Uterus (tissue), 4 donors: ENCODE measurements around the gene THRAP3. TPM values are rescaled to one million over a fixed set of nuclear protein-coding genes. Genes with fewer than 3 reads are reported as not detected.

Source experiments
- DNase-seq, 2 donors: peaks; one replicate each; pipeline ENCODE4 v3.0.0-alpha.2; 2019 to 2020
- H3K27ac ChIP-seq, 2 donors: fragments of 200-600 bp; sonication (generic); 1 replicate in 1 of 2; 2 replicates in 1 of 2; pipeline ENCODE4 v1.5.1; 2016 to 2018
- H3K27me3 ChIP-seq, 2 donors: fragments of 200-600 bp; sonication (generic); one replicate each; pipeline ENCODE4 v1.5.1; 2018 to 2019; ENCODE audit warnings: control low read depth in 1 of 2
- H3K36me3 ChIP-seq, 2 donors: fragments of 200-600 bp; sonication (generic); one replicate each; pipeline ENCODE4 v1.5.1; 2019; ENCODE audit warnings: control low read depth in 1 of 2
- H3K4me1 ChIP-seq, 2 donors: fragments of 200-600 bp; sonication (generic); one replicate each; pipeline ENCODE4 v1.5.1; 2018 to 2019; ENCODE audit warnings: control low read depth in 1 of 2
- H3K4me3 ChIP-seq, 2 donors: fragments of 200-600 bp; sonication (generic); 1 replicate in 1 of 2; 2 replicates in 1 of 2; pipeline ENCODE4 v1.5.1; 2018 to 2019; ENCODE audit warnings: mild to moderate bottlenecking in 1 of 2
- H3K9me3 ChIP-seq, 2 donors: fragments of 200-600 bp; sonication (generic); one replicate each; pipeline ENCODE4 v1.5.1; 2019; ENCODE audit warnings: control low read depth in 1 of 2
- CTCF ChIP-seq, 4 experiments: fragments of 200-600 bp in 2 of 4; fragments of 450-650 bp in 2 of 4; sonication (generic) in 2 of 4; IDR thresholded peaks; one replicate each; pipeline ENCODE4 v1.5.1; 2016 to 2019; ENCODE audit warnings: antibody characterized with exemption in 4 of 4, mild to moderate bottlenecking in 2 of 4, moderate library complexity in 1 of 4
- POLR2A ChIP-seq, 2 donors: fragments of 450-650 bp; IDR thresholded peaks; one replicate each; pipeline ENCODE4 v1.6.1; 2016; ENCODE audit warnings: antibody characterized with exemption in 2 of 2, mild to moderate bottlenecking in 1 of 2, moderate library complexity in 1 of 2
- intact Hi-C: fragments of 100-400 bp; cut with DNase I; formaldehyde crosslinking; loops from one replicate; pipeline ENCODE4 v1.15.1; 2023; ENCODE audit warnings: low total_unique reads
- total RNA-seq, 4 donors: library from RNA; depleted of rRNA in 3 of 4; stranded (reverse); fragments of >200 nt in 3 of 4; gene quantifications; one replicate each; pipeline versions ENCODE4 v1.1.0 to v1.2.4, GENCODE V29; 2014 to 2023
- donor health status: DM: yes; HTN: yes; CAD: no.

The THRAP3 gene
- total RNA-seq, 4 donors from 2014 or later: 21.3 to 99.1 (median 67.5) TPM

- Histone ChIP-seq H3K36me3 (no peaks in the 10 kb centered on the region), H3K9me3 (no peaks in the 10 kb centered on the region), H3K27me3 (no peaks in the 10 kb centered on the region), H3K27ac (no peak overlapping the region), H3K4me3 (no peak overlapping the region), H3K4me1 (no peaks in the 10 kb centered on the region)
- DNase-seq: no peak
- intact Hi-C loops: no loop called here
- TF ChIP-seq CTCF (IDR thresholded peaks at IDR 0.05): no peak
- TF ChIP-seq POLR2A (IDR thresholded peaks at IDR 0.05): no peak
Measured at GRCh38 chr1:36349839-36350238, 125.6 kb downstream of the THRAP3 start.

GRCh38 chr1:36350659-36351226, 126.5 kb downstream of the THRAP3 start:
- peak overlapping the region; percentile 17 to 37 for H3K27ac ChIP-seq
- no peaks in the 10 kb centered on the region for H3K27me3 ChIP-seq
- intact Hi-C loops: no loop called here
- no peak for TF ChIP-seq POLR2A (IDR thresholded peaks at IDR 0.05)
- no peak for TF ChIP-seq CTCF (IDR thresholded peaks at IDR 0.05)
- H3K36me3 ChIP-seq: no peaks in the 10 kb centered on the region
- H3K4me1 ChIP-seq: no peaks in the 10 kb centered on the region
- H3K4me3 ChIP-seq: no peak overlapping the region
- no peak for DNase-seq
- no peaks in the 10 kb centered on the region for H3K9me3 ChIP-seq

GRCh38 chr1:36351227-36351977, 127.2 kb downstream of the THRAP3 start:
- Histone ChIP-seq H3K36me3 (no peaks in the 10 kb centered on the region), H3K4me3 (no peak overlapping the region)
- intact Hi-C loops: no loop called here

GRCh38 chr1:36352125-36352909, 128.1 kb downstream of the THRAP3 start:
- no peak overlapping the region for H3K27ac ChIP-seq
- intact Hi-C loops: no loop called here
- TF ChIP-seq CTCF (IDR thresholded peaks at IDR 0.05) (no peak), POLR2A (IDR thresholded peaks at IDR 0.05) (no peak)

More at GRCh38 chr1:36351227-36351977, 127.2 kb downstream of the THRAP3 start:
- no peak for DNase-seq
- H3K27me3 ChIP-seq: no peaks in the 10 kb centered on the region
- H3K27ac ChIP-seq: peak overlapping the region; percentile 17 to 37
- TF ChIP-seq POLR2A (IDR thresholded peaks at IDR 0.05) (no peak), CTCF (IDR thresholded peaks at IDR 0.05) (no peak)
- H3K4me1 ChIP-seq: no peaks in the 10 kb centered on the region
- no peaks in the 10 kb centered on the region for H3K9me3 ChIP-seq

More at GRCh38 chr1:36352125-36352909, 128.1 kb downstream of the THRAP3 start:
- no peak for DNase-seq
- no peaks in the 10 kb centered on the region for H3K9me3 ChIP-seq
- no peaks in the 10 kb centered on the region for H3K27me3 ChIP-seq
- H3K4me3 ChIP-seq: no peak overlapping the region
- H3K36me3 ChIP-seq: no peaks in the 10 kb centered on the region
- no peaks in the 10 kb centered on the region for H3K4me1 ChIP-seq
